Suprapubic skin (tissue), 3 donors: ENCODE data around the gene FCHSD1.

Experiments used
- POLR2A ChIP-seq, 2 donors: fragments of 450-650 bp; IDR thresholded peaks; one replicate each; pipeline ENCODE4 v1.6.1; 2017; ENCODE audit warnings: antibody characterized with exemption in 2 of 2, mild to moderate bottlenecking in 2 of 2, moderate library complexity in 2 of 2
- TF ChIP-seq, protein P1 (sequence below), 2 donors: fragments of 200-600 bp in 1 of 2; fragments of 450-650 bp in 1 of 2; sonication (generic) in 1 of 2; IDR thresholded peaks; one replicate each; pipeline ENCODE4 v1.5.1; 2016 to 2019; ENCODE audit warnings: antibody characterized with exemption in 2 of 2, mild to moderate bottlenecking in 1 of 2, moderate library complexity in 1 of 2

DNA sequence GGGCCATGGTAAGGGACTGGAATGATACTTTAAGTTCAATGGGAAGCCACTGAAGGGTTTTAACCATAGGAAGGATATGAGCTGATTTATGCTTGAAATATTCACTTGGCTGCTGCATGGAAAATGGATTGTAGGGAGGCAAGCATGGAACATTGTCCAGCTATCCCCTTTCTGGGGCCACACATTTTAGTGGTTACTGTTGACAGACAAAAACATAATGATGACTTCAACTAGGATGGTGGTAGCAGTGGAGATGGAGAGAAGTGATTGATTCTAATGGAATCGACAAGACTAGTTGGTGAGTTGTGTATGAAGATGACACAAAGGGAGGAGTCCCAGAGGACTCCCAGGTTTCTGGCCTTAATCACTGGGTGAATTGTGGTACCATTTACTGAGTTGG lies 6.2 kb upstream of the FCHSD1 start:
- no peak for TF ChIP-seq POLR2A (IDR thresholded peaks at IDR 0.05)
- TF ChIP-seq, protein P1, sequence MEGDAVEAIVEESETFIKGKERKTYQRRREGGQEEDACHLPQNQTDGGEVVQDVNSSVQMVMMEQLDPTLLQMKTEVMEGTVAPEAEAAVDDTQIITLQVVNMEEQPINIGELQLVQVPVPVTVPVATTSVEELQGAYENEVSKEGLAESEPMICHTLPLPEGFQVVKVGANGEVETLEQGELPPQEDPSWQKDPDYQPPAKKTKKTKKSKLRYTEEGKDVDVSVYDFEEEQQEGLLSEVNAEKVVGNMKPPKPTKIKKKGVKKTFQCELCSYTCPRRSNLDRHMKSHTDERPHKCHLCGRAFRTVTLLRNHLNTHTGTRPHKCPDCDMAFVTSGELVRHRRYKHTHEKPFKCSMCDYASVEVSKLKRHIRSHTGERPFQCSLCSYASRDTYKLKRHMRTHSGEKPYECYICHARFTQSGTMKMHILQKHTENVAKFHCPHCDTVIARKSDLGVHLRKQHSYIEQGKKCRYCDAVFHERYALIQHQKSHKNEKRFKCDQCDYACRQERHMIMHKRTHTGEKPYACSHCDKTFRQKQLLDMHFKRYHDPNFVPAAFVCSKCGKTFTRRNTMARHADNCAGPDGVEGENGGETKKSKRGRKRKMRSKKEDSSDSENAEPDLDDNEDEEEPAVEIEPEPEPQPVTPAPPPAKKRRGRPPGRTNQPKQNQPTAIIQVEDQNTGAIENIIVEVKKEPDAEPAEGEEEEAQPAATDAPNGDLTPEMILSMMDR (IDR thresholded peaks at IDR 0.05), result no peak
